VCaP (cell line): ENCODE data around the gene IP6K3.

Experiments used
- H3K27ac ChIP-seq: fragments of 450-650 bp; 2 replicates; pipeline ENCODE4 v1.5.1; 2017
- CTCF ChIP-seq: fragments of 450-650 bp; conservative IDR thresholded peaks from 2 replicates; pipeline ENCODE4 v1.5.1; 2017; ENCODE audit warnings: mild to moderate bottlenecking, moderate library complexity

IP6K3 gene

GRCh38 chr6:33765368-33765767, 18.7 kb upstream of the IP6K3 start:
- no peak overlapping the region for H3K27ac ChIP-seq
- no peak for TF ChIP-seq CTCF

GRCh38 chr6:33764036-33764435, 17.3 kb upstream of the IP6K3 start:
- no peak overlapping the region; the same call in 1 of the 2 replicates for H3K27ac ChIP-seq
- TF ChIP-seq CTCF, result no peak

- peak overlapping the region; percentile 76; the same call in 1 of the 2 replicates for H3K27ac ChIP-seq
- TF ChIP-seq CTCF, result no peak
Measured at GRCh38 chr6:33763483-33763882, 16.8 kb upstream of the IP6K3 start.

- H3K27ac ChIP-seq, result peak overlapping the region; percentile 76; the same call in 1 of the 2 replicates
- TF ChIP-seq CTCF, result no peak
Measured at GRCh38 chr6:33762713-33763112, 16.0 kb upstream of the IP6K3 start.

GRCh38 chr6:33761922-33762629, 15.4 kb upstream of the IP6K3 start:
- TF ChIP-seq CTCF, result peak; percentile 99
- peak overlapping the region; percentile 76 for H3K27ac ChIP-seq

- no peak for TF ChIP-seq CTCF
Measured at GRCh38 chr6:33761581-33761921, 14.8 kb upstream of the IP6K3 start.

GRCh38 chr6:33759887-33760629, 13.4 kb upstream of the IP6K3 start:
- peak overlapping the region; percentile 76 for H3K27ac ChIP-seq
- TF ChIP-seq CTCF, result no peak

More at GRCh38 chr6:33761581-33761921, 14.8 kb upstream of the IP6K3 start:
- H3K27ac ChIP-seq, result peak overlapping the region; percentile 76
